Mucosa of rectum (tissue), 2 donors: ENCODE measurements around the gene PDCD2.
"Not testable (repeated sequence)": the region's sequence is repeated elsewhere in the genome, so short reads cannot be mapped to it uniquely, and the experiment has no call there.

Source experiments
- H3K27ac ChIP-seq, 2 donors: one replicate each; pipeline ENCODE4 v1.7.0; 2013; ENCODE audit warnings: inconsistent platforms in 2 of 2, low read depth in 2 of 2, low read length in 2 of 2
- H3K27me3 ChIP-seq, 2 donors: one replicate each; pipeline ENCODE4 v1.7.0; 2013; ENCODE audit warnings: low read length in 2 of 2; ENCODE audit not compliant: control insufficient read depth in 2 of 2, insufficient read depth in 2 of 2
- H3K36me3 ChIP-seq, 2 donors: one replicate each; pipeline ENCODE4 v1.7.0; 2013; ENCODE audit warnings: low read length in 2 of 2; ENCODE audit not compliant: control insufficient read depth in 2 of 2, insufficient read depth in 2 of 2
- H3K4me1 ChIP-seq, 2 donors: one replicate each; pipeline ENCODE4 v1.7.0; 2013; ENCODE audit warnings: low read length in 2 of 2, mild to moderate bottlenecking in 1 of 2; ENCODE audit not compliant: control insufficient read depth in 2 of 2, insufficient read depth in 2 of 2
- H3K4me3 ChIP-seq, 2 donors: one replicate each; pipeline ENCODE4 v1.7.0; 2013; ENCODE audit warnings: low read length in 2 of 2
- H3K9ac ChIP-seq, 2 donors: one replicate each; pipeline ENCODE4 v1.7.0; 2013; ENCODE audit warnings: low read length in 2 of 2, low read depth in 1 of 2, mild to moderate bottlenecking in 1 of 2
- H3K9me3 ChIP-seq, 2 donors: one replicate each; pipeline ENCODE4 v1.7.0; 2013; ENCODE audit warnings: low read length in 2 of 2; ENCODE audit not compliant: control insufficient read depth in 2 of 2
- donor health status: healthy.
- donor health status: Normal muscosa, but diverticular disease.

The PDCD2 gene

GRCh38 chr6:170584181-170584953 is at the start of gene PDCD2:
TSS of gene PDCD2 (minus strand) at chr6:170584637. CDS start at chr6:170584581, 56 bp downstream.
- peak within 1 kb of the TSS; percentile 85 to 93 for H3K4me3 ChIP-seq
- H3K9me3 ChIP-seq, result no peaks in the 10 kb centered on the region
- H3K27ac ChIP-seq, result peak within 1 kb of the TSS; percentile 78 to 90
- H3K36me3 ChIP-seq, result peaks cover 19 to 23% of the 10 kb centered on the region in 2 donors
- H3K4me1 ChIP-seq, result peaks cover 10 to 11% of the 10 kb centered on the region in 2 donors
- H3K9ac ChIP-seq, result peak within 1 kb of the TSS; percentile 86 to 89
- H3K27me3 ChIP-seq, result no peaks in the 10 kb centered on the region

DNA sequence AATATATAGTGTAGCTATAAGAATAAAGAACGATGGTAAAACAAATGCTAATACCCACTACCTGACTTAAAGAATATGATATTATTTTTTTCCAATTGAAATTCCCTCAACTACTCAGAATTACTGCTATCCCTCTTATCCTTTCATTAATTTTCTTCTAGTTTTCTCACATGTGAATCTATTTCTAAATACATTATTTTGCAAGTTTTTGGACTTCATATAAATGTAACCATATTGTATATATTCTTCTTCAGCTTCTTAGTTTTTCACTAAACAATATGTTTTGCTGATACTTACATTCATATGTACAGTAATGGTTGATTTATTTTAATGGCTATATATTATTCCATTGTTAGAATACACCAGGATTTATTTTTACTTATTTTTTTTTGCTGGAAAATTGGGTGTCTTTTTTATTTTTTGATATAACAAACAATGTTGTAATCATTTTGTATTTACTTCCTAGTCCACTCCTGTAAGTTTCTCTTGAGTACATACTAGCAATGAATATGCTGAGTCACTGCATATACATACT is 31.6 kb upstream of the PDCD2 start:
- not testable (repeated sequence) for H3K9ac ChIP-seq, H3K27ac ChIP-seq, H3K27me3 ChIP-seq

GRCh38 chr6:170612256-170612804 is 27.9 kb upstream of the PDCD2 start:
- H3K9me3 ChIP-seq, H3K27ac ChIP-seq, H3K4me1 ChIP-seq, H3K27me3 ChIP-seq, H3K4me3 ChIP-seq, H3K9ac ChIP-seq, H3K36me3 ChIP-seq: not testable (repeated sequence)

More for the DNA sequence above, 31.6 kb upstream of the PDCD2 start:
- not testable (repeated sequence) for H3K4me3 ChIP-seq, H3K4me1 ChIP-seq, H3K9me3 ChIP-seq, H3K36me3 ChIP-seq

- H3K4me1 ChIP-seq, H3K36me3 ChIP-seq, H3K4me3 ChIP-seq, H3K9ac ChIP-seq, H3K27ac ChIP-seq, H3K9me3 ChIP-seq, H3K27me3 ChIP-seq: not testable (repeated sequence)
Observed at GRCh38 chr6:170609225-170609624, 24.8 kb upstream of the PDCD2 start.

DNA sequence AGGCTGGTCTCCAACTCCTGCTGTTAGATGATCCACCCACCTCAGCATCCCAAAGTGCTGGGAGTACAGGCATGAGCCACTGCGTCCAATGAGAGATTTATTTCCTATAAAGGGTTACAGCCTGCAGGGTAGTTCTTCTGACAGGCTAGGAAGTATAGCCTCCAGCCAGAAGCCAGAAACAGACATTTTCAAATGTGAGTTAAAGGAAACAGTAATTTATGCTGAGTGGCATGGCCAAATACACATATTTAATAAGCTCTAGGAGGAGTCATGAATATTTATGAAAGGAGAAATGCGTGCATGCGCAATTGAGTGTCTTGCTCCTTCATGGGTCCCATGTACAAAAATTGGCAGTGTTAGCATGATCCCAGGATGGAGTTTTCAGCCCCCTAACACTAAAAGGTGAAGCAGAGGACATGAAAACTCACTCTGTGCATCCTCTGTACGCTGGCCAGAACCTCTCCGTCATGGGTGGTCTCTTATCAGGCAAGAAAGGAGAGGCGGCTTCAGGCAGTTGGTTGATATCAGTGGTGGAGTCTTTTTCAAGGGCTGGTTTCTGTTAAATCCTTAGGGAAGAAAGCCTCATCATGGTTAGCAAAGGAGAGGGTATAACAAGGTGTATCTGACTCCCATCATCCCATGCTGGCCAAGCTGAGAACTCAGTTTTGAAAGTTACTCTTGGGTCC is 21.3 kb upstream of the PDCD2 start:
- H3K9ac ChIP-seq, result no peak overlapping the region
- no peaks in the 10 kb centered on the region for H3K4me1 ChIP-seq
- no peak overlapping the region for H3K4me3 ChIP-seq
- no peaks in the 10 kb centered on the region for H3K36me3 ChIP-seq
- H3K9me3 ChIP-seq, result no peaks in the 10 kb centered on the region
- no peak overlapping the region for H3K27ac ChIP-seq
- H3K27me3 ChIP-seq, result no peaks in the 10 kb centered on the region

DNA sequence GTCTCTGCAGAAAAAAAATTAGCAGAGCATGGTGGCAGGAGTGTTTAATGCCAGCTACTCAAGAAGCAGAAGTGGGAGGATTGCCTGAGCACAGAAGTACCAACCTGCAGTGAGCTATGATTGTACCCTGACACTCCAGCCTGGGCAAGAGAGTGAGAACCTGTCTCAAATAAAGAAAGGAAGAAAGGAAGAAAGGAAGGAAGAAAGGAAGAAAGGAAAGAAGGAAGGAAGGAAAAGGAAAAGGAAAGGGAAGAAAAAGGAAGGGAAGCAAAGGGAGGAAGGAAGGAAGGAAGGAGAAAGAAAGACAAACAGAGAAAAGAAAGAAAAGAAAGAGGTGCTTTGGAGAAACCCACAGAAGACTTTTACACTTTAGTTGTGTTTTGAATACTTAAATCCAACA is 12.8 kb upstream of the PDCD2 start:
- H3K27ac ChIP-seq, result no peak overlapping the region
- no peaks in the 10 kb centered on the region for H3K36me3 ChIP-seq
- H3K9me3 ChIP-seq, result peaks cover 0 to 2% of the 10 kb centered on the region in 2 donors
- no peak overlapping the region for H3K4me3 ChIP-seq
- H3K9ac ChIP-seq, result no peak overlapping the region
- no peaks in the 10 kb centered on the region for H3K4me1 ChIP-seq
- H3K27me3 ChIP-seq, result no peaks in the 10 kb centered on the region

DNA sequence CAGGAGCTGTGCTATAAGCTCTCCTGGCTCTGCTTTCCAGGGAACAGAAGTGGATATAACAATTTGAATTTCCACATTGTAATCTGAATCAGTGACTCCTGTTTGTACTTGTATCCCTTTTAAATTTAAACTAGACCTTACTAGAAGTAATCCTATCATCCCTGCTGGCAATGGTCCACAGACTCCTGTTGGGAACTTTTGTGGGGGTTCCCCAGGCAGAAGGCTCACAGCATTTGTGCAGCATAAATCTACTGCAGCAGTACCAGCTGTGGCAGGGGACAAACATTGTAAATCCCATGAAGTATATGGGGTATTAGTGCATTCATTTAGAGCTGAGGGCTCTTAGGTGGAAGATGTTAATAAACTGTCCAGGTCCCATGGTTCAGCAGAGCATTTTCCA is 12.0 kb upstream of the PDCD2 start:
- no peak overlapping the region for H3K9ac ChIP-seq
- H3K36me3 ChIP-seq, result no peaks in the 10 kb centered on the region
- H3K4me1 ChIP-seq, result no peaks in the 10 kb centered on the region
- no peak overlapping the region for H3K27ac ChIP-seq
- no peaks in the 10 kb centered on the region for H3K27me3 ChIP-seq
- no peak overlapping the region for H3K4me3 ChIP-seq
- peaks cover 0 to 2% of the 10 kb centered on the region in 2 donors for H3K9me3 ChIP-seq

GRCh38 chr6:170590725-170591124 is 6.3 kb upstream of the PDCD2 start:
- Histone ChIP-seq H3K9ac (no peak overlapping the region), H3K4me1 (no peaks in the 10 kb centered on the region), H3K9me3 (peaks cover 0 to 2% of the 10 kb centered on the region in 2 donors), H3K4me3 (no peak overlapping the region), H3K27me3 (no peaks in the 10 kb centered on the region), H3K36me3 (no peaks in the 10 kb centered on the region), H3K27ac (no peak overlapping the region)

DNA sequence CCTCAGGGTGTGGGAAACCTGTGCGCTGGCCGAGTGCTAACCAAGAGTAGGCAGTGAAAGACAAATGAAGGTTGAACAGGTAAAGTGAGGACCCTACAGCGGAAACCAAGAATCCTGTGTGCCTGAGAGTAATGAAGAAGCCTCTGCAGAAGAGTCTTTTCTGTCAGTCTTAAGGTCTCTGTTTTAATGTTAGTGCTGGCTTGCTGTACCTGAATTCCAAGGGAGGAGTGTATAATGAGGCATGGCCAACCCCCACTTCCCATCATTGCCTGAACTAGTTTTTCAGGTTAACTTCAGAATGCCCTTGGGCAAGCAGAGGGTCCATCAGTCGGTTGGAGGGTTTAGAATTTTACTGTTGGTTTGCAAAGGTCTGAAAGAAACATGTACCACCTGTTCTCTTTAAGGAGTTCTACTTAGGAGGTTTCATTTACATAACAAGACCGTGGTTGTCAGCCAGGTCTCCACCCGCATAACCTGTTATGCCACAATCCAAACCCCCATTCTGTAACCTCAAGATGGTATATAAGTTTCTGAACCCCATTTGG is 589 bp upstream of the PDCD2 start:
- peaks cover 10 to 11% of the 10 kb centered on the region in 2 donors for H3K4me1 ChIP-seq
- peak overlapping the region; percentile 86 to 89 for H3K9ac ChIP-seq
- H3K27me3 ChIP-seq, result no peaks in the 10 kb centered on the region
- peak overlapping the region; percentile 85 to 93 for H3K4me3 ChIP-seq
- H3K27ac ChIP-seq, result peak overlapping the region; percentile 78 to 90
- no peaks in the 10 kb centered on the region for H3K9me3 ChIP-seq
- H3K36me3 ChIP-seq, result peaks cover 19 to 21% of the 10 kb centered on the region in 2 donors

- Histone ChIP-seq H3K27ac (peak overlapping the region; percentile 78 to 90), H3K27me3 (no peaks in the 10 kb centered on the region), H3K9ac (peak overlapping the region; percentile 84 to 89), H3K9me3 (no peaks in the 10 kb centered on the region), H3K4me3 (peak overlapping the region; percentile 85 to 93), H3K4me1 (peaks cover 10 to 11% of the 10 kb centered on the region in 2 donors), H3K36me3 (peaks cover 23 to 29% of the 10 kb centered on the region in 2 donors)
Observed at GRCh38 chr6:170583756-170584180, 669 bp downstream of the PDCD2 start.
